ENCODE measurements around the gene CCDC171. TPM values are rescaled to one million over a fixed set of nuclear protein-coding genes. Genes with fewer than 3 reads are reported as not detected.

CCDC171 gene
- polyA plus RNA-seq, 3 donors = 0.08 to 0.17 (median 0.10) TPM

DNA sequence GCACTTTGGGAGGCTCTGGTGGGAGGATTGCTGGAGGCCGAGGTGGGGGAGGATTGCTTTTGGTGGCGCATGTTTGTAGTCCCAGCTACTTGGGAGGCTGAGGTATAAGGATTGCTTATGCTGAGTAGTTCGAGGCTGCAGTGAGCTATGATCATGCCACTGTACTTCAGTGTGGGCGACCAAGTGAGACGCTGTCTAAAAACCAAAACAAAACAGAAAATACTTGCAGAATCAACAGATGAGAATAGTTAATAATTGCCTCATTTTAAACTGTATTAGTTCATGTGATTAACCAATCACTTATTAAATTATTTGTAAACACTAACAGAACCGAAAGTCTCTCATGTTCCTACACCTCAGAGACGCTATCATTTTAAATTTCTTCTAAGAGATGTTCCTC lies 118.1 kb downstream of the CCDC171 start:
- no peaks in the 10 kb centered on the region for H3K4me1 Mint-ChIP-seq
- Histone ChIP-seq H3K4me2 (replicated peaks; ENCODE audit: extremely low read depth, low read length, poor library complexity, severe bottlenecking) (no peak overlapping the region), H3K4me1 (ENCODE audit: control insufficient read depth in 1 of 2, insufficient read depth in 2 of 2, low read length in 2 of 2) (no peaks in the 10 kb centered on the region), H3K36me3 (replicated peaks in 1 of 2; ENCODE audit: control insufficient read depth in 1 of 2, insufficient read depth in 2 of 2, low read length in 2 of 2) (no peaks in the 10 kb centered on the region), H3K9ac (ENCODE audit: insufficient read depth, low read length, poor library complexity, severe bottlenecking) (no peak overlapping the region), H4K20me1 (ENCODE audit: insufficient read depth, low read length) (no peaks in the 10 kb centered on the region), H3K79me2 (ENCODE audit: insufficient read depth, low read length) (no peaks in the 10 kb centered on the region), H3K27ac (ENCODE audit: low read depth in 1 of 2, low read length in 2 of 2) (no peak overlapping the region), H3K4me3 (replicated peaks in 1 of 3; ENCODE audit: low read depth in 2 of 3, low read length in 3 of 3) (no peak overlapping the region), H3K9me3 (replicated peaks in 1 of 2; ENCODE audit: control insufficient read depth in 1 of 2, insufficient read depth in 1 of 2, low read length in 2 of 2) (no peaks in the 10 kb centered on the region), H2AFZ (ENCODE audit: insufficient read depth, low read depth, low read length, poor library complexity, severe bottlenecking) (no peak overlapping the region), H3K27me3 (ENCODE audit: control insufficient read depth in 2 of 2, insufficient read depth in 2 of 2, low read length in 2 of 2) (no peaks in the 10 kb centered on the region)
- H3K4me3 Mint-ChIP-seq = no peak overlapping the region
- H3K27ac Mint-ChIP-seq = peak overlapping the region in 1 of 7 donors; percentile 18
- TF ChIP-seq, protein P1, sequence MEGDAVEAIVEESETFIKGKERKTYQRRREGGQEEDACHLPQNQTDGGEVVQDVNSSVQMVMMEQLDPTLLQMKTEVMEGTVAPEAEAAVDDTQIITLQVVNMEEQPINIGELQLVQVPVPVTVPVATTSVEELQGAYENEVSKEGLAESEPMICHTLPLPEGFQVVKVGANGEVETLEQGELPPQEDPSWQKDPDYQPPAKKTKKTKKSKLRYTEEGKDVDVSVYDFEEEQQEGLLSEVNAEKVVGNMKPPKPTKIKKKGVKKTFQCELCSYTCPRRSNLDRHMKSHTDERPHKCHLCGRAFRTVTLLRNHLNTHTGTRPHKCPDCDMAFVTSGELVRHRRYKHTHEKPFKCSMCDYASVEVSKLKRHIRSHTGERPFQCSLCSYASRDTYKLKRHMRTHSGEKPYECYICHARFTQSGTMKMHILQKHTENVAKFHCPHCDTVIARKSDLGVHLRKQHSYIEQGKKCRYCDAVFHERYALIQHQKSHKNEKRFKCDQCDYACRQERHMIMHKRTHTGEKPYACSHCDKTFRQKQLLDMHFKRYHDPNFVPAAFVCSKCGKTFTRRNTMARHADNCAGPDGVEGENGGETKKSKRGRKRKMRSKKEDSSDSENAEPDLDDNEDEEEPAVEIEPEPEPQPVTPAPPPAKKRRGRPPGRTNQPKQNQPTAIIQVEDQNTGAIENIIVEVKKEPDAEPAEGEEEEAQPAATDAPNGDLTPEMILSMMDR (IDR thresholded peaks at IDR 0.05) = no peak
- no peak for DNase-seq
- no peaks in the 10 kb centered on the region for H3K27me3 Mint-ChIP-seq (ENCODE audit: low read depth in 3 of 3)
- WGBS (ENCODE audit: insufficient coverage) = 94% methylated on average over 2 of the region's 7 CpGs
- peaks cover 0 to 14% (median 9%) of the 10 kb centered on the region in 7 donors for H3K9me3 Mint-ChIP-seq
- intact Hi-C loops (cut with micrococcal nuclease) = no loop called here
- no peaks in the 10 kb centered on the region for H3K36me3 Mint-ChIP-seq

GRCh38 chr9:15693701-15694100 lies 140.9 kb downstream of the CCDC171 start:
- H3K36me3 Mint-ChIP-seq = no peaks in the 10 kb centered on the region
- Histone ChIP-seq H3K27me3 (ENCODE audit: control insufficient read depth in 2 of 2, insufficient read depth in 2 of 2, low read length in 2 of 2) (no peaks in the 10 kb centered on the region), H3K36me3 (replicated peaks in 1 of 2; ENCODE audit: control insufficient read depth in 1 of 2, insufficient read depth in 2 of 2, low read length in 2 of 2) (no peaks in the 10 kb centered on the region), H3K4me1 (ENCODE audit: control insufficient read depth in 1 of 2, insufficient read depth in 2 of 2, low read length in 2 of 2) (no peaks in the 10 kb centered on the region), H2AFZ (ENCODE audit: insufficient read depth, low read depth, low read length, poor library complexity, severe bottlenecking) (no peak overlapping the region), H4K20me1 (ENCODE audit: insufficient read depth, low read length) (no peaks in the 10 kb centered on the region), H3K27ac (ENCODE audit: low read depth in 1 of 2, low read length in 2 of 2) (no peak overlapping the region), H3K9ac (ENCODE audit: insufficient read depth, low read length, poor library complexity, severe bottlenecking) (no peak overlapping the region), H3K9me3 (replicated peaks in 1 of 2; ENCODE audit: control insufficient read depth in 1 of 2, insufficient read depth in 1 of 2, low read length in 2 of 2) (no peaks in the 10 kb centered on the region), H3K79me2 (ENCODE audit: insufficient read depth, low read length) (no peaks in the 10 kb centered on the region), H3K4me2 (replicated peaks; ENCODE audit: extremely low read depth, low read length, poor library complexity, severe bottlenecking) (no peak overlapping the region), H3K4me3 (replicated peaks in 1 of 3; ENCODE audit: low read depth in 2 of 3, low read length in 3 of 3) (no peak overlapping the region)
- peaks cover 0 to 7% (median 2%) of the 10 kb centered on the region in 7 donors for H3K9me3 Mint-ChIP-seq
- peaks cover 0 to 2% (median 0%) of the 10 kb centered on the region in 3 donors for H3K27me3 Mint-ChIP-seq (ENCODE audit: low read depth in 3 of 3)
- intact Hi-C loops (cut with micrococcal nuclease) = no loop called here
- no peak overlapping the region for H3K27ac Mint-ChIP-seq
- no peak overlapping the region for H3K4me3 Mint-ChIP-seq
- DNase-seq = no peak
- TF ChIP-seq, protein P1 (IDR thresholded peaks at IDR 0.05) = no peak
- H3K4me1 Mint-ChIP-seq = peaks cover 1% of the 10 kb centered on the region

Data from CD14-positive monocyte (primary cell).